GM19468 (cell line): ENCODE measurements around the gene OBP2B.

ENCODE experiments used
- ATAC-seq: cut with Tn5 transposase; IDR thresholded peaks from one replicate; pipeline ENCODE4 v1.9.1; 2021; ENCODE audit warnings: mild to moderate bottlenecking, moderate library complexity, moderate number of reproducible peaks; ENCODE audit not compliant: unreplicated experiment; ENCODE audit errors: extremely low read depth

OBP2B gene

GRCh38 chr9:133203506-133204075, 5.5 kb downstream of the OBP2B start:
- no peak for ATAC-seq

DNA sequence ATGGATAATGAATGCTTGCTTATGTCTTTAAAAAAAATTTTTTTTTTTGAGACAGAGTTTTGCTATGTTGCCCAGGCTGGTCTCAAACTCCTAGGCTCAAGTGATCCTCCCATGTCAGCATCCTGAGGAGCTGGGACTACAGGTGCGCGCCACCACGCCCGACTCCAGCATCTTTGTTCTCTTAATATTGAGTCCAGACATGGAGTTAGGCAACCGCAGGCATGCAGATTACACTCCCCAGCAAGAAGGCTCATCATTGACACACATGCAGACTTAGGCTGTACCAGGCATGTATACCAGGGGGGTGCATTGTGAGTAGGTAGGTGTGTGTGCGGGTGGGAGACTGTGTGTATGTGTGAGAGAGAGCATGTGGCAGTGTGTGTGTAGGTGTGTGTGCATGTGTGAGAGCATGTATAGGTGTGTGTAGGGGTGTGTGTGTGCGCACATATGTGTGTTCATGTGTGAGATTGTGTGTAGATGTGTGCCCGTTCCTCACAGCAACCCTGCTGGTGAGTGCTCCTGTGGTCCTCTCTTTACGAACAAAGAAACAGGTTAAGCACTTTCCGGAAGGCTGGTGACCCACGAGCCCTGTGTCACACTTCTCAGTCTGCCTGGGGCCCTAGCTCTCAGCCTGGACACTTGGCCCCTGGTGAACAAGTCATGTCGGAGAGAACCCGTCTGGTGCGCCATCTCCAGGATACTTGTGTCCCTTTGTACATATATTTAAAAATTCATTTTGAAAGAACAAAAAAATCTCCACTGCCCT, 6.2 kb downstream of the OBP2B start:
- no peak for ATAC-seq

DNA sequence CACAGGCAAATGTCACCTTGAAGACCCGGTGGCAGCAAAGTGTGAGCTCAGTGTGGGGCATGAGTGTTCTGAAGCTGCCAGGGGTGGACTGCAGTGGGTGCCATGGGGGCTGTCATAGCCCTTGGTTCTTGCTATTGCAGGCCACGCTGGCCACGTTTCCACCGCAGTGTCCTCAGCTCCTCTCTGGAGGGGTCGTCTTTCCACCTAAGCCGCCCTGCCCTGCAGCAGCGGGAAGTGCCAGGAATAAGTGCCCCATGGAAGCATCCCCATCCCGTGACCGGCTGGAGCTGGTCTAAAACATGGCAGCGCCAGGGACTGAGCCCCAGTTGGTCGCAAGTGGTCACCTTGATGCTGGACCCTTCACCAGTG, 6.9 kb downstream of the OBP2B start:
- no peak for ATAC-seq

GRCh38 chr9:133201424-133202144, 7.5 kb downstream of the OBP2B start:
- ATAC-seq: no peak

- ATAC-seq: no peak
Observed at GRCh38 chr9:133200631-133201030, 8.4 kb downstream of the OBP2B start.

DNA sequence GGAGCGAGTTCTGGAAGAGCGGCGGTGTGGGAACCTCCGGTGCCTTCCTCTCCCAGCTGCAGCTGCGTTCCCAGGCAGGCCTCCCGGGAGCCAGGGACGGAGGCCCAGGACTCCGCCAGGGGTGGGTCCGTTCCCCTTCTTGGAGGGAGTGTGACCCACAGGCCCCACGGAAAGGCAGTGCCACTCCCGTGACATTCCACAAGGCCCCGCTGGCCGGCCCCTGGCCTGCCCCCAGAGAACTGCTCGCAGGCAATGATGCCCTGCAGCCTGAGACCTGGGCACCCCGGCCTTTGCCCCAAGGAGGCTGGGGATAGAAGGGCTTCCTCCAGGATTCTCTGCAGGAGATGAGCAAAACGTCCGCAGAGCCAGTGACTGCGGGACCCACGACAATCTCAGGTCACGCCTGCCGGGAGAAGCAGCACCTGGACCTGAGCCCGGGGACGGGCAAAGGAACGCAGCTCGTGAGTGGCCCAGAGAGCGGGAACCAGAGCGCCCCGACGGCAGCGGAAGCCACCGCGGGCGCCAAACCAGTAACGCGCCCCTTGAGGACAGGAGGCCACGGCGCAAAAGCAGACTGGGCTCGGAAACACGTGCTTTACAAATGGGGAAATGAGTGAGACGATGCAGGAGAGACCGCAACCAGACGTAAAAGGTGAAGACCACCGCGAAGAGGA, 9.3 kb downstream of the OBP2B start:
- ATAC-seq: no peak

DNA sequence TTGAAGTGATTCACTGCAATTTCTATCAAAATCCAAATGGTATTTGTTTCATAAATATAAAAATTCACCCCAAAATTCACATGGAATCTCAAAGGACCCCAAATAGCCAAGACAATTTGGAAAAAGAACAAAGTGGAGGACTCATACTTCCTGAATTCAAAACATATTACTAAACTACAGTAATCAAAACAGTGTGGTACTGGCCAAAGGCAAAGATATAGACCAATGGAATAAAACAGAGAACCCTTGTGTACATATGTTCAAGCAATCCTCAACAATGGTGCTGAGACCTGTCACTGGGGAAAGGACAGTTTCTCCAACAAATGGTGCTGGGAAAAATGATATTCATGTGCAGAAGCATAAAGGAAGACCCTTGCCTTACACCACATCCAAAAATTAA, 14.0 kb downstream of the OBP2B start:
- ATAC-seq: no peak

DNA sequence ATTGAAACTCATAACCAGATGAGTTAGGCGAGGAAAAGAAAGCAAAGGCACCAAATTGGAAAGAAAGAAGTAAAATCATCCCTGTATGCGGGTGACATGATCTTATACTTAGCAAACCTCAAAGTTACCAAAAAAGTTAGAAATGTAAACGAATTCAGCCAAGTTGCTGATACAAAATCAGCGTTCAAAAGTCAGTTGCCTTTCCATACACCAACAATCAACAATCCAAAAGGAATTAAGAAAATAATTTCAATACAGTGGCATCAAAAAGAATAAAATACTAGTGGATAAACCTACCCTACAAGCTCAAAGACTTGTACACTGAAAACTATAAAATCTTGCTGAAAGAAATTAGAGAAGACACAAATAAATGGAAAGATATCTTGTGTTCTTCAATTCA, 14.5 kb downstream of the OBP2B start:
- no peak for ATAC-seq

DNA sequence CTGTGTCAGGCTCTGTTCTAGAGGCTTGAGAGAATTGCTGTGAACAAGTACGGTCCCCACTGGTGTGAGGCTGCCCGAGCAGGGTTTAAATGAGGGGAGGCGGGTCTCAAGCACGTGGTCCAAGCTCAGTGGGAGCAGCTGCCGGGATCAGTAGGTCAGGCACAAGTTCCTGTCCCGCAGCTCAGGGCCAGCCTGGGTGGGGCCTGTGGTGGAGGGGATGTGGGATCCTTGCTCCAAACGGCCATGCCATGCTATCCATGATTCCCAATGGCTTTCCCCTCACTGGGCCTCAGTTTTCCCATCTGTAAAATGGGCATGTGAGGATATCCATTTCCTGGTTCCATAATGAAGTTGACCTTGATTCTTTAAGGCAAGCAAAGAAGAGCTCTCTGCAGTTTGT, 17.1 kb downstream of the OBP2B start:
- no peak for ATAC-seq

DNA sequence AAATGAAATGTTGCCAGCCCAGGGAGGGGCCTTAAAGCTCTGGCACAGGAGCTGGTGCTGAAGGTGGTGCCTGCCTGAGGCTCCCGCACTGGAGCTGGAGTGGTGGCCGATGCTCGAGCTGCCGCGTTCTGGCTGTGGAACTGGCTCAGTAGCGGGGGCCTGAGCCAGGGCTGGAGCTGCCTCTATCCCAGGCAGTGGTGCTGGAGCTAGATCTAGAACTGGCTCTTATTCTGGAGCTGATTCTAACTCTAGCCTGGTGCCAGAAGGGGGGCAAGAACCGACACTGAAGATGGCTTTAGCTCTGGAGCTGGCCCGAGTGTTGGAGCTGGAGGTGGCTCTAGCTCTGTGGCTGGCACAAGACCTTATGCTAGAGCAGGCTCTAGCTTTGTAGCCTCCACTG, 19.2 kb downstream of the OBP2B start:
- no peak for ATAC-seq

GRCh38 chr9:133188843-133189180, 20.2 kb downstream of the OBP2B start:
- ATAC-seq: no peak

GRCh38 chr9:133188006-133188842, 20.8 kb downstream of the OBP2B start:
- ATAC-seq: no peak

DNA sequence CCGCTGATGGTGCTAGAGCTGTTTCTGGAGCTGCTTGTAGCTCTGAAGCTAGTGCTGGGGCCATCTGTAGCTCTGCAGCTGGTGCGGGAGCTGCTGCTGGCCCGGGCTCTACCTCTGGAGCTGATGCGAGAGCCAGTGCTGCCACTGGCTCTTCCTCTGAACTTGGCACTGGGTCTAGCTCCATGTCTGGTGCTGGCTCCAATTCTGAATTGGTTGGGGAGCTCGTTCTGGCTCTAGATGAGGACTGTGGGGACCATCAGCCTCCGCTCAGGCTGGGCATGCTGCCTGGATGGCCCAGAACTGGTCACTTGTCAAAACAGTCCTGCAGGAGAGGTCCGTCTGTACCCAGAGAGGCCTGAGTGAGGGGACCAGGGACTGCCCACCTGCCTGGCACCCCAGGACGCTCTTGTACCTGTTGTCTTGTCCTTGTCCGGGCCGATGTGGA, 21.5 kb downstream of the OBP2B start:
- no peak for ATAC-seq

- ATAC-seq: no peak
Observed at GRCh38 chr9:133186736-133187135, 22.3 kb downstream of the OBP2B start.

DNA sequence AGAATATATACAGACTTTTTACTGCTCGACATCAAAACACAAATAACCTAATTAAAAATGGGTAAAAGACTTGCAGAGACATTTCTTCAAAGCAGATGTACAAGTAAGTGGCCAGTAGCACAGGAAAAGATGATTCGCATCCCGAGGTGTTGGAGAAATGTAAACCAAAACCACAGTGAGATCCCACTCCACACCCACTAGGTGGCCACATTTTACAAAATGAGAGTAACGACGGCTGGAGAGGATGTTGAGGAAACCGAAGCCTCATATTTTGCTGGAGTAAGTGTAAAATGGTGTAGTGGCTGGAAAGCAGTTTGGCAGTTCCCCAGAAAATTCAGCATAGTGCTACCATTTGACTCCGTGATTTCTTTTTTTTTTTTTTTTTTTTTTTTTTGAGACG, 24.1 kb downstream of the OBP2B start:
- no peak for ATAC-seq

DNA sequence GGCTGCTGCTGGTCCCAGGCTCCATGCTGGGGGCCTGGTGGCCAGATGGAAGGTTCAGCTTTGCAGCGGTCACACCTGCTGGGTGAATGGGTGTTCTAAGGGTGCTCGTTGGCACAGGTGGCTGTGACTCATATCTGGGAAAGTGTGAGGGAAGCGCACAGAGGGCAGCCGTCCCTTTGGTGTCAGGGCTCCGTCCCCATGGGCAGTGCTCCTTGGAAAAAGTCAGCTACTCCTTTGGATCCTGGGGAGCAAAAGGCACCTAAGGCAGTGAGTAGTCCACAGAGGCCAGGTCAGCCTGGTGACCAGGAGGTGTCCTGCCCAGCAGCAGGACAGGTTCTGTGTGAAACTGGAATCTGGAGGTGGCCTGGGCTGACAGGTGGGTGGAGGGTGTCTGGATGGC, 26.9 kb downstream of the OBP2B start:
- ATAC-seq: no peak

GRCh38 chr9:133181561-133181960, 27.5 kb downstream of the OBP2B start:
- no peak for ATAC-seq

DNA sequence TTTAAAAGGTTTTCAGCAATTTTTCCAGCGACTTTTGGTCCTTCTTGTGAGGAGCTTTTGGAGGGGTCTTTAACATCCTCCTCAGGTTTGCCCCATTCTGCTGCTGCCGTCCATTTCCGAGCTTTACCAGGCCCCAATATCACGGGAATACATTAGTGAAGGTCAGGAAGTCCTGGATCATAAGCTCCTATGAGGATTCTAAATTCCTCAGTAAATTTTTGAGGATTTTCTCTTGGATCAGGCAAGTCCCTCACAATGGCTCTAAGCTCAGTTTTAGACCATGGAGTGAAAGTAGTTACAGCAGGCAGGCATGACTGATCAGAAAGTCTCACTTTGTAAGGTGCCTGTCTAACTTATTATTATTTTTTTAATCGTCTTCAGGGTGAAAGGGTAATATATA, 28.1 kb downstream of the OBP2B start:
- ATAC-seq: no peak

- no peak for ATAC-seq
Observed at GRCh38 chr9:133173056-133173455, 36.0 kb downstream of the OBP2B start.
